SK-N-SH treated with all-trans-retinoic acid at 6 μM for 48 hours (cell line): ENCODE data around the gene TEKT4.
"Not testable (repeated sequence)": the region's sequence is repeated elsewhere in the genome, so short reads cannot be mapped to it uniquely, and the experiment has no call there.

Experiments used
- ARNTL ChIP-seq: fragments of 450-650 bp; formaldehyde crosslinking; IDR thresholded peaks from 2 replicates; pipeline ENCODE4 v1.5.0; 2020; ENCODE audit warnings: low read depth, mild to moderate bottlenecking, moderate library complexity, borderline replicate concordance
- CSDC2 ChIP-seq: fragments of 250-450 bp; sonication (Bioruptor Pico); IDR thresholded peaks from 2 replicates; pipeline ENCODE4 v1.5.0; 2020; ENCODE audit warnings: mild to moderate bottlenecking, moderate library complexity
- ISL1 ChIP-seq: fragments of 250-450 bp; sonication (Bioruptor Pico); IDR thresholded peaks from 2 replicates; pipeline ENCODE4 v2.1.2; 2022; ENCODE audit warnings: mild to moderate bottlenecking, moderate library complexity
- OSR1 ChIP-seq: fragments of 250-450 bp; sonication (Bioruptor Pico); IDR thresholded peaks from 2 replicates; pipeline ENCODE4 v1.8.0; 2022; ENCODE audit warnings: moderate library complexity, mild to moderate bottlenecking, inconsistent platforms
- PATZ1 ChIP-seq: fragments of 250-450 bp; sonication (Bioruptor Pico); IDR thresholded peaks from 2 replicates; pipeline ENCODE4 v1.8.0; 2020; ENCODE audit warnings: mild to moderate bottlenecking, moderate library complexity, borderline replicate concordance
- POU6F1 ChIP-seq: fragments of 250-450 bp; sonication (Bioruptor Pico); IDR thresholded peaks from 2 replicates; pipeline ENCODE4 v1.8.0; 2021; ENCODE audit warnings: low read depth, mild to moderate bottlenecking, moderate library complexity, borderline replicate concordance
- PPARA ChIP-seq: fragments of 250-450 bp; sonication (Bioruptor Pico); IDR thresholded peaks from 2 replicates; pipeline ENCODE4 v1.5.0; 2020; ENCODE audit warnings: mild to moderate bottlenecking, borderline replicate concordance
- ZFP3 ChIP-seq: fragments of 250-450 bp; sonication (Bioruptor Pico); IDR thresholded peaks from 2 replicates; pipeline ENCODE4 v1.5.0; 2020; ENCODE audit warnings: mild to moderate bottlenecking, moderate library complexity
- ZNF565 ChIP-seq: fragments of 450-650 bp; formaldehyde crosslinking; conservative IDR thresholded peaks from 2 replicates; pipeline ENCODE4 v1.5.0; 2020; ENCODE audit warnings: low read depth, mild to moderate bottlenecking, moderate library complexity

- TF ChIP-seq POU6F1 (CRISPR knock-in tag); ARNTL (CRISPR knock-in tag); PATZ1 (CRISPR knock-in tag); ZNF565 (CRISPR knock-in tag); CSDC2; ISL1 (CRISPR knock-in tag); OSR1 (CRISPR knock-in tag); ZFP3 (CRISPR knock-in tag); PPARA: not testable (repeated sequence)
These were observed 7.3 kb downstream of the TEKT4 start for GRCh38 chr2:94878575-94878974.
